SK-N-SH (cell line): ENCODE data around the gene TCHP. TPM values are rescaled to one million over a fixed set of nuclear protein-coding genes. Genes with fewer than 3 reads are reported as not detected.

Experiments
- CTCF ChIA-PET: fragments of 300-600, 350-600 bp; formaldehyde crosslinking; extraction: SDS; loops from one replicate; lab custom pipeline; 2021; lab: Yijun Ruan, JAX
- POLR2A ChIA-PET: fragments of 350-600 bp; sonication (Branson Sonifier 250); formaldehyde crosslinking; extraction: SDS; loops from one replicate; lab custom pipeline; 2020; ENCODE audit warnings: antibody characterized with exemption, inconsistent platforms; lab: Yijun Ruan, JAX
- DNase-seq: peaks from one replicate; pipeline ENCODE4 v3.0.0; 2012
- H2AFZ ChIP-seq: fragments of 200-600 bp; sonication (generic); 2 replicates; pipeline ENCODE4 v1.8.1; 2016; ENCODE audit warnings: antibody characterized with exemption, mild to moderate bottlenecking, low read depth
- H3F3A ChIP-seq: fragments of 200-600 bp; sonication (generic); replicated peaks from 2 replicates; pipeline ENCODE3; 2016; ENCODE audit warnings: antibody characterized with exemption, mild to moderate bottlenecking; ENCODE audit not compliant: insufficient read depth
- H3K27ac ChIP-seq, 2 experiments: fragments of 200-500 bp in 1 of 2; fragments of 200-600 bp in 1 of 2; sonication (Bioruptor generic) in 1 of 2; sonication (generic), shearing (Covaris generic) in 1 of 2; 2 replicates each; pipeline versions ENCODE4 v1.5.1 to v1.6.1; 2014 to 2016; ENCODE audit warnings: low read depth in 2 of 2, inconsistent platforms in 1 of 2, low read length in 1 of 2, mild to moderate bottlenecking in 1 of 2, mixed read lengths in 1 of 2
- H3K27me3 ChIP-seq: fragments of 200-600 bp; sonication (generic), shearing (Covaris generic); 2 replicates; pipeline ENCODE4 v1.6.1; 2016; ENCODE audit warnings: mixed run types; ENCODE audit not compliant: insufficient read depth
- H3K36me3 ChIP-seq, 2 experiments: fragments of 200-500 bp in 1 of 2; fragments of 200-600 bp in 1 of 2; sonication (Bioruptor generic) in 1 of 2; sonication (generic) in 1 of 2; replicated peaks in 1 of 2; 2 replicates each; pipeline versions ENCODE3 to v1.5.1; 2014 to 2016; ENCODE audit warnings: low read length in 1 of 2, mild to moderate bottlenecking in 1 of 2; ENCODE audit not compliant: insufficient read depth in 2 of 2, control insufficient read depth in 1 of 2
- H3K4me1 ChIP-seq, 2 experiments: fragments of 200-500 bp in 1 of 2; fragments of 200-600 bp in 1 of 2; sonication (Bioruptor generic) in 1 of 2; sonication (generic), shearing (Covaris generic) in 1 of 2; 2 replicates each; pipeline versions ENCODE4 v1.5.1 to v1.6.1; 2014 to 2016; ENCODE audit warnings: low read depth in 1 of 2, low read length in 1 of 2, mixed run types in 1 of 2; ENCODE audit not compliant: insufficient read depth in 2 of 2, control insufficient read depth in 1 of 2
- H3K4me2 ChIP-seq: fragments of 200-600 bp; sonication (generic), shearing (Covaris generic); 2 replicates; pipeline ENCODE4 v1.6.1; 2017; ENCODE audit warnings: mixed run types
- H3K4me3 ChIP-seq, 2 experiments: fragments of 200-500 bp in 1 of 2; fragments of 200-600 bp in 1 of 2; sonication (Bioruptor generic) in 1 of 2; sonication (generic), shearing (Covaris generic) in 1 of 2; 2 replicates each; pipeline versions ENCODE4 v1.5.1 to v1.8.1; 2014 to 2016; ENCODE audit warnings: low read depth in 2 of 2, inconsistent platforms in 1 of 2, low read length in 1 of 2, mild to moderate bottlenecking in 1 of 2, mixed read lengths in 1 of 2, moderate library complexity in 1 of 2
- H3K79me2 ChIP-seq: fragments of 200-600 bp; sonication (generic); 2 replicates; pipeline ENCODE4 v1.8.1; 2017; ENCODE audit warnings: mild to moderate bottlenecking; ENCODE audit not compliant: insufficient read depth
- H3K9ac ChIP-seq: fragments of 200-600 bp; sonication (generic); 2 replicates; pipeline ENCODE4 v1.6.1; 2017; ENCODE audit warnings: mixed run types
- H3K9me2 ChIP-seq: fragments of 200-600 bp; sonication (generic); 2 replicates; pipeline ENCODE4 v1.6.1; 2017; ENCODE audit warnings: mixed run types
- H3K9me3 ChIP-seq: fragments of 200-600 bp; sonication (generic); 2 replicates; pipeline ENCODE4 v1.6.1; 2017; ENCODE audit warnings: mixed run types, mild to moderate bottlenecking, moderate library complexity
- H4K20me1 ChIP-seq: fragments of 200-600 bp; sonication (generic); 2 replicates; pipeline ENCODE4 v1.6.1; 2017; ENCODE audit warnings: mild to moderate bottlenecking, mixed run types; ENCODE audit not compliant: insufficient read depth
- FOXJ3 ChIP-seq: sonication (generic); formaldehyde crosslinking; IDR thresholded peaks from 2 replicates; pipeline ENCODE4 v1.5.1; 2020; ENCODE audit warnings: mild to moderate bottlenecking, missing genetic modification reagents
- FOXM1 ChIP-seq: IDR thresholded peaks from 2 replicates; pipeline ENCODE4 v1.4.0; 2012; ENCODE audit warnings: low read depth, mild to moderate bottlenecking
- GABPA ChIP-seq: IDR thresholded peaks from 2 replicates; pipeline ENCODE4 v1.4.0; 2012; ENCODE audit warnings: low read depth, mild to moderate bottlenecking
- IRF3 ChIP-seq: fragments of 150-350 bp; IDR thresholded peaks from 2 replicates; pipeline ENCODE4 v1.6.1; 2016; ENCODE audit warnings: mild to moderate bottlenecking, low read depth, low read length
- JUND ChIP-seq: IDR thresholded peaks from 2 replicates; pipeline ENCODE4 v1.4.0; 2012
- NFIC ChIP-seq: IDR thresholded peaks from 2 replicates; pipeline ENCODE4 v1.4.0; 2012; ENCODE audit warnings: borderline replicate concordance
- PBX3 ChIP-seq: IDR thresholded peaks from 2 replicates; pipeline ENCODE4; 2012
- RAD21 ChIP-seq: IDR thresholded peaks from 2 replicates; pipeline ENCODE4 v1.6.1; 2012; ENCODE audit warnings: mild to moderate bottlenecking, low read length
- RFX5 ChIP-seq: IDR thresholded peaks from 2 replicates; pipeline ENCODE4 v1.6.1; 2012; ENCODE audit warnings: mild to moderate bottlenecking, improper control_type of control experiment, low read length
- RXRA ChIP-seq: IDR thresholded peaks from 2 replicates; pipeline ENCODE4 v1.4.0; 2012; ENCODE audit warnings: low read depth, mild to moderate bottlenecking, borderline replicate concordance
- SIN3A ChIP-seq: IDR thresholded peaks from 2 replicates; pipeline ENCODE4 v1.6.1; 2012; ENCODE audit warnings: low read depth, mild to moderate bottlenecking, low read length, moderate library complexity, borderline replicate concordance
- TEAD4 ChIP-seq: IDR thresholded peaks from 2 replicates; pipeline ENCODE4 v1.4.0; 2012; ENCODE audit warnings: mild to moderate bottlenecking, borderline replicate concordance; ENCODE audit not compliant: insufficient read depth
- ZBTB33 ChIP-seq: IDR thresholded peaks from 2 replicates; pipeline ENCODE4 v1.4.0; 2012; ENCODE audit warnings: low read depth, borderline replicate concordance
- WGBS: methylation state at CpG from one replicate; pipeline ENCODE4 v1.1.6; 2017; ENCODE audit warnings: low lambda C conversion rate; 5-methylcytosine and 5-hydroxymethylcytosine counted together
- polyA plus RNA-seq, 3 experiments: library from polyadenylated mRNA; depleted of rRNA; stranded (reverse); fragments of >200 nt; gene quantifications; 2 replicates each; pipeline ENCODE4 v1.2.3, GENCODE V29; 2012
- TF ChIP-seq, protein P1 (sequence below): IDR thresholded peaks from 2 replicates; pipeline ENCODE4 v1.4.0; 2012; ENCODE audit warnings: low read depth, borderline replicate concordance
- TF ChIP-seq, protein P2 (sequence below): fragments of 200-600 bp; sonication (generic); IDR thresholded peaks from 2 replicates; pipeline ENCODE4 v1.6.1; 2017; ENCODE audit warnings: antibody characterized with exemption, mild to moderate bottlenecking, moderate library complexity

The TCHP gene
- polyA plus RNA-seq, 1 of the 3 experiments (the other 2 are of a cell fraction): 37.3 TPM

DNA sequence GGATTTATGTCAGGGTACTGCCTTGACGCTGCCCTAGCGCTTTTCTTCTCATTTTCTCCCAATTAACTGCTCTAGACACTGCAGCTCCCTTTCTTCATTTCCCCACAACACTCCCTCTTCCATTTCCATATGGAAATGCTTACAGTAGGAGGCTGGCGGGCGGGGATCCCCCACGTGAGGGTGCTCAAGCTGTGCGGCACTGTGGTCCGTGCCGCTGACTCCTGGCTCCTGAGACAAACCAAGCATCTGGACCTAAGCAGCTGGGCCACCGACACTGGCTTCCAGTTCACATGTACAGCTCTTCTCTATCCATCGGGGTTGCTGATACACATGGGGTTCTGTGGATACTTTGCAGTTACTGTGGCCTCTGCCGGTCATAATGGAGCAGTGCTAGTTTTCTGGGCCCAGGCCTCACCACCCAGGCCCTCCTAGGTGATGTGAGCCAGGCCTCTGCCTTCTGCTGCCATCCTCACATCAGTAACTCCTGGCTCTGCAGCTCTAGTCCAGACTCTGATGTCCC lies 20.2 kb downstream of the TCHP start:
- Histone ChIP-seq H3K27me3 (no peaks in the 10 kb centered on the region), H3K9me3 (no peaks in the 10 kb centered on the region), H3F3A (no peaks in the 10 kb centered on the region), H3K4me3 (no peak overlapping the region), H3K36me3 (peaks cover 17 to 26% of the 10 kb centered on the region in 2 experiments), H3K9ac (no peak overlapping the region), H3K27ac (no peak overlapping the region), H3K4me1 (peaks cover 0 to 10% of the 10 kb centered on the region in 2 experiments; a peak in 1 of 4 replicates), H3K4me2 (no peak overlapping the region), H4K20me1 (no peaks in the 10 kb centered on the region), H3K9me2 (no peaks in the 10 kb centered on the region), H2AFZ (no peak overlapping the region), H3K79me2 (no peaks in the 10 kb centered on the region)
- ChIA-PET CTCF (interaction anchor here (0.8 to 1.5 kb wide), 3 partner anchors 10 to 75 kb away, joined by 3 to 4 read pairs (median 3); no protein-coding TSS in a partner anchor), POLR2A (no interaction called here)
- TF ChIP-seq RAD21: no peak
- TF ChIP-seq SIN3A: no peak
- no peak for TF ChIP-seq PBX3
- TF ChIP-seq FOXM1: no peak
- TF ChIP-seq RFX5: no peak
- no peak for TF ChIP-seq FOXJ3 (CRISPR knock-in tag)
- no peak for TF ChIP-seq IRF3
- no peak for TF ChIP-seq JUND
- no peak for TF ChIP-seq GABPA
- TF ChIP-seq, protein P1, sequence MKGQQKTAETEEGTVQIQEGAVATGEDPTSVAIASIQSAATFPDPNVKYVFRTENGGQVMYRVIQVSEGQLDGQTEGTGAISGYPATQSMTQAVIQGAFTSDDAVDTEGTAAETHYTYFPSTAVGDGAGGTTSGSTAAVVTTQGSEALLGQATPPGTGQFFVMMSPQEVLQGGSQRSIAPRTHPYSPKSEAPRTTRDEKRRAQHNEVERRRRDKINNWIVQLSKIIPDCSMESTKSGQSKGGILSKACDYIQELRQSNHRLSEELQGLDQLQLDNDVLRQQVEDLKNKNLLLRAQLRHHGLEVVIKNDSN: no peak
- 94% methylated on average over 11 of the region's 11 CpGs for WGBS
- DNase-seq: no peak

DNA sequence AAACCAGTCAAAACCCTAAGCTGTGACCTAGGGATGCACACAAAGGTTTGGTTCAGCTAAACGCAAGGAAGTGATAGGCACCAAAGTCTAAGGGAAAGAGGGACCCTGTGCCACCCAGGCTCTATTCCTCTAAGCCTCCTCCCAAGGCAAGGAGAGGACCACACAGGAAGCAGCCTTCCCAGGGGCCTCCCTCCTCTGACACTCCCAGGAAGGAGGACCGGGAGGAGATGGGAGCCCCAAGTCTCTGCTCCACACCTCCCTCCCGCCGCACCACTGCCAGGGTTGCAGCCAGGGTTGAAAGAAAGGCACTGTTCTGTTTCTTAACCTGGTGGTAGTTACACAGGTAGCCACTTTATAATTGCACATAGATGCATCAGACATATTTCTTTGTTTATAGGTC lies 21.9 kb downstream of the TCHP start:
- no peaks in the 10 kb centered on the region for H3K9me3 ChIP-seq
- H3K36me3 ChIP-seq: peaks cover 10 to 13% of the 10 kb centered on the region in 2 experiments
- H3K4me2 ChIP-seq: no peak overlapping the region
- no peaks in the 10 kb centered on the region for H4K20me1 ChIP-seq
- no peak for DNase-seq
- no peak overlapping the region for H3K9ac ChIP-seq
- H3K27me3 ChIP-seq: no peaks in the 10 kb centered on the region
- ChIA-PET POLR2A (no interaction called here), CTCF (interaction anchor here (1.3 to 1.7 kb wide), 3 partner anchors 69 to 489 kb away, joined by 3 to 5 read pairs (median 4); no protein-coding TSS in a partner anchor)
- no peak overlapping the region for H2AFZ ChIP-seq
- no peak for TF ChIP-seq FOXJ3 (CRISPR knock-in tag)
- no peak for TF ChIP-seq NFIC
- TF ChIP-seq ZBTB33: no peak
- TF ChIP-seq, protein P2, sequence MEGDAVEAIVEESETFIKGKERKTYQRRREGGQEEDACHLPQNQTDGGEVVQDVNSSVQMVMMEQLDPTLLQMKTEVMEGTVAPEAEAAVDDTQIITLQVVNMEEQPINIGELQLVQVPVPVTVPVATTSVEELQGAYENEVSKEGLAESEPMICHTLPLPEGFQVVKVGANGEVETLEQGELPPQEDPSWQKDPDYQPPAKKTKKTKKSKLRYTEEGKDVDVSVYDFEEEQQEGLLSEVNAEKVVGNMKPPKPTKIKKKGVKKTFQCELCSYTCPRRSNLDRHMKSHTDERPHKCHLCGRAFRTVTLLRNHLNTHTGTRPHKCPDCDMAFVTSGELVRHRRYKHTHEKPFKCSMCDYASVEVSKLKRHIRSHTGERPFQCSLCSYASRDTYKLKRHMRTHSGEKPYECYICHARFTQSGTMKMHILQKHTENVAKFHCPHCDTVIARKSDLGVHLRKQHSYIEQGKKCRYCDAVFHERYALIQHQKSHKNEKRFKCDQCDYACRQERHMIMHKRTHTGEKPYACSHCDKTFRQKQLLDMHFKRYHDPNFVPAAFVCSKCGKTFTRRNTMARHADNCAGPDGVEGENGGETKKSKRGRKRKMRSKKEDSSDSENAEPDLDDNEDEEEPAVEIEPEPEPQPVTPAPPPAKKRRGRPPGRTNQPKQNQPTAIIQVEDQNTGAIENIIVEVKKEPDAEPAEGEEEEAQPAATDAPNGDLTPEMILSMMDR: no peak
- TF ChIP-seq IRF3: no peak
- TF ChIP-seq TEAD4: no peak
- TF ChIP-seq, protein P1: no peak
- no peak for TF ChIP-seq RXRA
- no peak for TF ChIP-seq GABPA
- H3K79me2 ChIP-seq: no peaks in the 10 kb centered on the region
- H3K4me1 ChIP-seq: peaks cover 0 to 2% of the 10 kb centered on the region in 2 experiments; a peak in 1 of 4 replicates
- H3K4me3 ChIP-seq: no peak overlapping the region
- no peaks in the 10 kb centered on the region for H3K9me2 ChIP-seq
- H3K27ac ChIP-seq: no peak overlapping the region
- H3F3A ChIP-seq: no peaks in the 10 kb centered on the region
- WGBS: 100% methylated on average over 4 of the region's 4 CpGs
